H9 (cell line): ENCODE data around the gene ARL5A. TPM values are rescaled to one million over a fixed set of nuclear protein-coding genes. Genes with fewer than 3 reads are reported as not detected.

Experiments used
- DNase-seq: peaks from one replicate; pipeline ENCODE4 v3.0.0-alpha.2; 2017
- H2AFZ ChIP-seq: one replicate; pipeline ENCODE4 v1.6.1; 2013; ENCODE audit warnings: mild to moderate bottlenecking, low read length, control low read depth, moderate library complexity
- H2AK5ac ChIP-seq: 2 replicates; pipeline ENCODE4 v1.6.1; 2013; ENCODE audit warnings: low read length, control low read depth, mixed read lengths; ENCODE audit not compliant: insufficient read length
- H2BK120ac ChIP-seq: one replicate; pipeline ENCODE4 v1.6.1; 2013; ENCODE audit warnings: low read depth, mild to moderate bottlenecking, low read length, control low read depth, inconsistent platforms; ENCODE audit not compliant: poor library complexity, severe bottlenecking
- H2BK12ac ChIP-seq: 2 replicates; pipeline ENCODE4 v1.6.1; 2013; ENCODE audit warnings: low read length, control low read depth, mixed read lengths, low read depth; ENCODE audit not compliant: insufficient read length
- H2BK15ac ChIP-seq: 2 replicates; pipeline ENCODE4 v1.6.1; 2013; ENCODE audit warnings: low read depth, low read length, control low read depth
- H2BK20ac ChIP-seq: one replicate; pipeline ENCODE4 v1.6.1; 2013; ENCODE audit warnings: low read depth, mild to moderate bottlenecking, low read length, control low read depth, inconsistent platforms; ENCODE audit not compliant: poor library complexity, severe bottlenecking
- H2BK5ac ChIP-seq: 2 replicates; pipeline ENCODE4 v1.6.1; 2013; ENCODE audit warnings: low read length, control low read depth, mixed read lengths; ENCODE audit not compliant: insufficient read length
- H3K14ac ChIP-seq: 2 replicates; pipeline ENCODE4 v1.6.1; 2013; ENCODE audit warnings: low read length, control low read depth; ENCODE audit not compliant: insufficient read depth
- H3K18ac ChIP-seq: 2 replicates; pipeline ENCODE4 v1.6.1; 2013; ENCODE audit warnings: low read depth, mild to moderate bottlenecking, mixed read lengths, low read length, control low read depth; ENCODE audit not compliant: insufficient read length
- H3K23ac ChIP-seq: 2 replicates; pipeline ENCODE4 v1.6.1; 2013; ENCODE audit warnings: low read length, control low read depth, mixed read lengths, low read depth; ENCODE audit not compliant: insufficient read length
- H3K23me2 ChIP-seq: 2 replicates; pipeline ENCODE4 v1.6.1; 2013; ENCODE audit warnings: low read depth, mild to moderate bottlenecking, mixed read lengths, low read length, control low read depth; ENCODE audit not compliant: insufficient read length, poor library complexity, severe bottlenecking
- H3K27ac ChIP-seq: 2 replicates; pipeline ENCODE4 v1.5.1; 2013; ENCODE audit warnings: low read length, control low read depth, mixed read lengths, low read depth; ENCODE audit not compliant: insufficient read length
- H3K27me3 ChIP-seq: 2 replicates; pipeline ENCODE4 v1.6.1; 2013; ENCODE audit warnings: low read length, control low read depth, inconsistent platforms; ENCODE audit not compliant: insufficient read depth
- H3K4ac ChIP-seq: 2 replicates; pipeline ENCODE4 v1.6.1; 2013; ENCODE audit warnings: low read depth, mild to moderate bottlenecking, control low read depth, inconsistent platforms, low read length, moderate library complexity
- H3K4me1 ChIP-seq: 2 replicates; pipeline ENCODE4 v1.6.1; 2013; ENCODE audit warnings: low read length, control low read depth, inconsistent platforms; ENCODE audit not compliant: insufficient read depth
- H3K4me2 ChIP-seq: 2 replicates; pipeline ENCODE4 v1.6.1; 2013; ENCODE audit warnings: low read length, control low read depth, mixed read lengths; ENCODE audit not compliant: insufficient read length, insufficient read depth
- H3K56ac ChIP-seq: 2 replicates; pipeline ENCODE4 v1.6.1; 2013; ENCODE audit warnings: low read depth, mild to moderate bottlenecking, mixed read lengths, low read length, control low read depth; ENCODE audit not compliant: insufficient read length
- H3K79me1 ChIP-seq: 2 replicates; pipeline ENCODE4 v1.6.1; 2013; ENCODE audit warnings: low read depth, mild to moderate bottlenecking, moderate library complexity, low read length, control low read depth, inconsistent platforms; ENCODE audit not compliant: insufficient read depth, poor library complexity, severe bottlenecking
- H3K79me2 ChIP-seq: 2 replicates; pipeline ENCODE4 v1.6.1; 2013; ENCODE audit warnings: low read length, control low read depth, inconsistent platforms; ENCODE audit not compliant: insufficient read depth
- H3K9ac ChIP-seq: 2 replicates; pipeline ENCODE4 v1.6.1; 2013; ENCODE audit warnings: low read length, control low read depth, mixed read lengths; ENCODE audit not compliant: insufficient read length; ENCODE audit errors: extremely low read depth
- H3K9me3 ChIP-seq: one replicate; pipeline ENCODE4 v1.6.1; 2013; ENCODE audit warnings: low read depth, low read length, inconsistent platforms; ENCODE audit not compliant: control insufficient read depth
- H3T11ph ChIP-seq: one replicate; pipeline ENCODE4 v1.6.1; 2013; ENCODE audit warnings: mild to moderate bottlenecking, low read length, control low read depth, inconsistent platforms
- H4K20me1 ChIP-seq: one replicate; pipeline ENCODE4 v1.6.1; 2013; ENCODE audit not compliant: control insufficient read depth, insufficient read length, insufficient read depth
- H4K5ac ChIP-seq: 2 replicates; pipeline ENCODE4 v1.6.1; 2013; ENCODE audit warnings: low read depth, mild to moderate bottlenecking, mixed read lengths, low read length, control low read depth; ENCODE audit not compliant: insufficient read length
- H4K8ac ChIP-seq: replicated peaks from 2 replicates; pipeline ENCODE4 v1.6.1; 2013; ENCODE audit warnings: low read length, control low read depth, mixed read lengths, low read depth; ENCODE audit not compliant: insufficient read length
- H4K91ac ChIP-seq: 2 replicates; pipeline ENCODE4 v1.6.1; 2013; ENCODE audit warnings: low read depth, mild to moderate bottlenecking, moderate library complexity, mixed read lengths, low read length, control low read depth; ENCODE audit not compliant: insufficient read length
- H3K27ac Mint-ChIP-seq, 3 experiments: 2 replicates in 2 of 3; 3 replicates in 1 of 3; pipeline ENCODE4 v1.8.0; 2020 to 2021; ENCODE audit warnings: mixed read lengths in 3 of 3, mild to moderate bottlenecking in 1 of 3, moderate library complexity in 1 of 3
- H3K27me3 Mint-ChIP-seq: 2 replicates; pipeline ENCODE4 v1.8.0; 2021; ENCODE audit warnings: low read depth, mild to moderate bottlenecking, moderate library complexity, mixed read lengths
- H3K36me3 Mint-ChIP-seq, 3 experiments: 2 replicates in 2 of 3; 3 replicates in 1 of 3; pipeline ENCODE4 v1.8.0; 2020 to 2021; ENCODE audit warnings: low read depth in 3 of 3, mixed read lengths in 3 of 3; ENCODE audit not compliant: insufficient read depth in 1 of 3
- H3K4me1 Mint-ChIP-seq, 2 experiments: 2 replicates each; pipeline ENCODE4 v1.8.0; 2020; ENCODE audit warnings: mixed read lengths in 2 of 2
- H3K4me3 Mint-ChIP-seq, 2 experiments: 2 replicates in 1 of 2; 3 replicates in 1 of 2; pipeline ENCODE4 v1.8.0; 2020 to 2021; ENCODE audit warnings: mild to moderate bottlenecking in 2 of 2, mixed read lengths in 2 of 2, moderate library complexity in 1 of 2
- H3K9me3 Mint-ChIP-seq, 2 experiments: 2 replicates in 1 of 2; 3 replicates in 1 of 2; pipeline ENCODE4 v1.8.0; 2020; ENCODE audit warnings: mild to moderate bottlenecking in 2 of 2, mixed read lengths in 2 of 2, moderate library complexity in 1 of 2
- CTCF ChIP-seq: fragments of 200-600 bp; sonication (generic); conservative IDR thresholded peaks from 3 replicates; pipeline ENCODE4 v1.8.0; 2021; ENCODE audit warnings: antibody characterized with exemption, mild to moderate bottlenecking
- WGBS: extraction: QIAGEN DNeasy Blood & Tissue Kit; methylation state at CpG from one replicate; pipeline ENCODE4 v1.1.7; 2013; ENCODE audit warnings: missing lambda C conversion rate, low lambda C conversion rate, mixed read lengths; ENCODE audit not compliant: insufficient read length; ENCODE audit errors: extremely low coverage; 5-methylcytosine and 5-hydroxymethylcytosine counted together
- total RNA-seq: library from RNA; stranded (reverse); gene quantifications from 2 replicates; pipeline ENCODE4 v1.2.1, GENCODE V29; 2021

The ARL5A gene
- total RNA-seq, 1 experiment from 2014 or later, result 66.7 TPM

DNA sequence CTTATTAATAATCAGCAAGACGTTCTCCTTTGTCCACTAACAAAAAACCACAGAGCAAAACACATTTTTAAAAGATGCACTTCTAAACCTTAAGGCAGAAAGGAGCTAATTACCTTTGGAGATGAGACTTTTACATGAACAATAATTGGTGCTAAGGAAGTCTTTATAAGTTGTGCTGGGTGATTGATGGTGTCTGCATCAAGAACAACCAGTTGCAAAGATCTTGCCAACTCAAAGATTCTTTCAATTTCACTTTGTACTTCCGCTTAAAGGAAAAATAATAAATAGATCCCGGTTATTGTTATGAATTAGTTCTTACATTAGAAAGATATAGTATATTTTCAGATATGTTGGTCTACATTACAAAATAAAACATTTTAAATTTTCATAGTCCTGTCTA lies 26.9 kb upstream of the ARL5A start:
- no peak overlapping the region for H2BK20ac ChIP-seq
- H4K8ac ChIP-seq, result no peak overlapping the region
- Mint-ChIP-seq H3K9me3 (no peaks in the 10 kb centered on the region), H3K36me3 (no peaks in the 10 kb centered on the region), H3K4me3 (no peak overlapping the region), H3K4me1 (0 out of 4 replicates have a peak, but pooled peaks cover 4 to 5% of the 10 kb centered on the region in 2 experiments), H3K27ac (no peak overlapping the region), H3K27me3 (no peaks in the 10 kb centered on the region)
- no peak overlapping the region for H3T11ph ChIP-seq
- TF ChIP-seq CTCF, result no peak
- no CpG with 5 or more reads among the region's 3 CpGs for WGBS
- no peak overlapping the region for H2BK12ac ChIP-seq
- no peak overlapping the region for H3K18ac ChIP-seq
- no peak overlapping the region for H3K23ac ChIP-seq
- H3K27me3 ChIP-seq, result no peaks in the 10 kb centered on the region
- H4K20me1 ChIP-seq, result no peaks in the 10 kb centered on the region
- H3K56ac ChIP-seq, result no peak overlapping the region
- no peak overlapping the region for H3K14ac ChIP-seq
- no peak overlapping the region for H4K5ac ChIP-seq
- H3K23me2 ChIP-seq, result no peaks in the 10 kb centered on the region
- H2BK5ac ChIP-seq, result no peak overlapping the region
- no peak overlapping the region for H2AFZ ChIP-seq
- no peak for DNase-seq
- no peaks in the 10 kb centered on the region for H3K9me3 ChIP-seq
- no peak overlapping the region for H2BK15ac ChIP-seq
- H3K4me2 ChIP-seq, result no peak overlapping the region
- H4K91ac ChIP-seq, result no peak overlapping the region
- no peak overlapping the region for H3K9ac ChIP-seq
- no peak overlapping the region for H2BK120ac ChIP-seq
- H3K27ac ChIP-seq, result no peak overlapping the region
- no peaks in the 10 kb centered on the region for H3K4me1 ChIP-seq
- H2AK5ac ChIP-seq, result no peak overlapping the region
- H3K4ac ChIP-seq, result no peak overlapping the region
- H3K79me2 ChIP-seq, result no peaks in the 10 kb centered on the region
- no peaks in the 10 kb centered on the region for H3K79me1 ChIP-seq
